Activated naive CD4-positive, alpha-beta T cell treated with anti-CD3 and anti-CD28 coated beads, Interleukin-2, amount 50 U/mL, for 24 hours (primary cell): ENCODE measurements around the gene NMRK1.

Experiments
- H3K27ac Mint-ChIP-seq: one replicate; pipeline ENCODE4 v1.8.0; 2021; ENCODE audit warnings: mild to moderate bottlenecking, mixed read lengths
- H3K27me3 Mint-ChIP-seq: one replicate; pipeline ENCODE4 v1.8.0; 2021; ENCODE audit warnings: mixed read lengths
- H3K36me3 Mint-ChIP-seq: one replicate; pipeline ENCODE4 v1.8.0; 2021; ENCODE audit warnings: mixed read lengths
- H3K4me1 Mint-ChIP-seq: one replicate; pipeline ENCODE4 v1.8.0; 2021; ENCODE audit warnings: mixed read lengths
- H3K4me3 Mint-ChIP-seq: one replicate; pipeline ENCODE4 v1.8.0; 2021; ENCODE audit warnings: mild to moderate bottlenecking, mixed read lengths
- H3K9me3 Mint-ChIP-seq: one replicate; pipeline ENCODE4 v1.8.0; 2021; ENCODE audit warnings: mixed read lengths

The NMRK1 gene

GRCh38 chr9:75085640-75086039 lies 2.3 kb downstream of the NMRK1 start:
- Mint-ChIP-seq H3K36me3 (no peaks in the 10 kb centered on the region), H3K9me3 (no peaks in the 10 kb centered on the region), H3K4me1 (peaks cover 72% of the 10 kb centered on the region), H3K4me3 (peak overlapping the region; percentile 44), H3K27ac (peak overlapping the region; percentile 88), H3K27me3 (no peaks in the 10 kb centered on the region)

DNA sequence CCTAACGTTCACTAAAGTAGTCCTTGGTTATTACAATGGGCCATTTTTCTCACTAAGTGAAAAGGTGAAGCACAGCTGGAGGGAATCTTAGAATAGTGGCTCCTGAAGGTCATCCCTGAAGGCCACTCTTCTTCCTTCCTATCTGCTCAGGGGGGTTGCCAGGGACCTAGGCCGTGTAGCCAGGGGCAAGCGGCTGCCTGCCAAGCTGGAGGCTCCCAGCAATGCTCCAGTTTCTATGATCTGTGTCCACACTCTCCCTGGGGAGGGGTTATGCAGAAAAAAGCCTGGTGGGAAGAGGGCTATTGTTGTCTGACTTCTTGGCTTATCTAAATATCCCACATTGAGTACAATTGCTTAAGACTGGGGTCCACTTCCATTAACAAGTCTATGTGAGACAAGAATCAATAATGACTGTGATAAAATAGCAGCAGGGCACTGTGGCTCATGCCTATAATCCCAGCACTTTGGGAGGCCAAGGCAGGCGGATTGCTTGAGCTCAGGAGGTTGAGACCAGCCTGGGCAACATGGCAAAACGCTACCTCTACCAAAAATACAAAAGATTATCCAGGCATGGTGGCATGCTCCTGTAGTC lies 3.8 kb downstream of the NMRK1 start:
- H3K4me1 Mint-ChIP-seq: peaks cover 63% of the 10 kb centered on the region
- H3K9me3 Mint-ChIP-seq: no peaks in the 10 kb centered on the region
- H3K36me3 Mint-ChIP-seq: no peaks in the 10 kb centered on the region
- peak overlapping the region; percentile 88 for H3K27ac Mint-ChIP-seq
- H3K4me3 Mint-ChIP-seq: no peak overlapping the region
- no peaks in the 10 kb centered on the region for H3K27me3 Mint-ChIP-seq

DNA sequence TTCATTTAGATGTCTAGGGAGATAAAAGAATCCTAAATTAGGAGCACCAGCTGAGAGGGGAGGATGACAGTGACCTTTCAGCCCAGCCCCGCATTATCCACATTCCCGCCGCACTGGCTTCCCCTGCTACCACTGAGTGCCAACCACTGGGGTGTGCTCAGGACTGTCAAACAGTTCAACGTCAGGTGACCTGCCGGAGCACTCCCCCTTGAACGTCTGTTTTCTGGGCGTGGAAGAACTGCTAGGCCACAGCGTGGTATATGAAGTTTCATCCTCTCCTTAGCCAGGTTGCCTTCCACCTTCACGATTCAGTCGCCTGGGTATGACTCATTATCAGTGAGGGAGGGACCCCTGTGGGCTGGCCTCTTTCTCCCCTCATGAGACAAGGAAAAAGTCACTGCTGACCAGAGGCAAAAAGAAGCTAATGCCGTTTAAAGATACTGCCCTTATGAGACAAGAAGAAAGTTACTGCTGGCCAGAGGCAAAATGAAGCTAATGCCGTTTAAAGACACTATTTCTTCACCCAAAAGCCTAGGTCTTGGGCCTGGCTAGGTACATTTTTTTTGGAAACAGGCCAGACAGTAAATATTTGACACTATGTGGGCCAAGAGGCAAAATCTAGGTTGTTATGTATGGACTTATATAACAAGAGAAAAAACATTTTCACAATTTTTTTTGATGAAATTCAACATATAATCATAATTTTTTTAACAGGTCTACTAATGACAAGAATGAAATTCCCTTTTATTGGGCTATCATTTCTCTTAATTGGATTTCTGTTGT lies 4.6 kb downstream of the NMRK1 start:
- H3K4me1 Mint-ChIP-seq: peaks cover 59% of the 10 kb centered on the region
- H3K9me3 Mint-ChIP-seq: no peaks in the 10 kb centered on the region
- H3K27ac Mint-ChIP-seq: peak overlapping the region; percentile 88
- no peaks in the 10 kb centered on the region for H3K36me3 Mint-ChIP-seq
- no peak overlapping the region for H3K4me3 Mint-ChIP-seq
- H3K27me3 Mint-ChIP-seq: no peaks in the 10 kb centered on the region

DNA sequence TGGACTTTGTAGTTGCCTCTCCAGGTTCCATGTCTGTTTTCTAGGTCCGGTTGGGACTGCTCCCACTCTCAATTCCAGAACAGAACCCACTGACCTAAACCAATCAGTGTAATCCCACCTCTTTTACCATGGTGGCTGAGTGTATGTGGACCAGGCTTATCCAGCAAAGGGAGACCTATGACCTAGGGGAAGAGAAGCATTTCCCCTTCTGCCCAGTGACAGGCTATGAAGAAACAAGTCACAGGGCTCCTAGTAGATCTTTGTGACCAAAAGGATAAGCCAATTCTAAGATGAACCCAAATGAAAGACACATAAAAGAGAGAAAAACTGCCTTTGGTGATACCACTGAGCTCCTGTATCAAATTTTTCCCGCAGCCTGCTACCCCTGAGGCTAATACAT lies 6.3 kb downstream of the NMRK1 start:
- H3K36me3 Mint-ChIP-seq: no peaks in the 10 kb centered on the region
- H3K27me3 Mint-ChIP-seq: no peaks in the 10 kb centered on the region
- peaks cover 57% of the 10 kb centered on the region for H3K4me1 Mint-ChIP-seq
- H3K9me3 Mint-ChIP-seq: no peaks in the 10 kb centered on the region
- no peak overlapping the region for H3K4me3 Mint-ChIP-seq
- H3K27ac Mint-ChIP-seq: peak overlapping the region; percentile 19

- no peaks in the 10 kb centered on the region for H3K9me3 Mint-ChIP-seq
- peaks cover 6% of the 10 kb centered on the region for H3K36me3 Mint-ChIP-seq
- no peak overlapping the region for H3K4me3 Mint-ChIP-seq
- H3K27ac Mint-ChIP-seq: no peak overlapping the region
- no peaks in the 10 kb centered on the region for H3K27me3 Mint-ChIP-seq
- H3K4me1 Mint-ChIP-seq: peaks cover 51% of the 10 kb centered on the region
Measured at GRCh38 chr9:75072895-75073294, 15.1 kb downstream of the NMRK1 start.

DNA sequence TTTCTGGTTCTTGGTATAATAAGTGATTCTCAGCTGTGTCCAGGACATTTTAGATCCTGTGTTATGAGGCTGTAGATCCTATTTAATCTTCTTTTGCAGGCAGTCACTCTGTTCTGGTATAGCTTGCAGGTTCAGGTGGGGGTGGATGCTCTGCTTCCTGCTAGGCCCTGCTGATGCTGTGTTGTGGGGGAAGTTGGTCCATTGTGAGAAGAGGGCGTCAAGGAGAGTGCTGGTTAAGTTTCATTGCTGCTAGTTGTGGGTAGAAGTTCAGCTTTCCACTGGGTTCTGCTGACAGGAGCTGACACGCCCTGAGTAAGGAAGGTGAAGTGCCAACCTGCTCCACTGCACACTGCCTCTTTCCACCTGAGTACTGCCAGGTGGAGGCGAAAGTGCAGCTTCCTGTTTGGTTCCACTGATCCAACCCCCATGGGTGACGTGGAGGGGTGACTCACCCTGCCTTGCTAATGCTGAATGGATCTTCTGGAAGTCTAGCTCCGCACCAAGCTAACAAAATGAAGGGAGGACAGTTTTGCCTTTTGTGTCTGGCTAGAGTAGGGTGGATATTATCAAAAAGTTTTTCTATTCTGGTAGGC lies 16.3 kb downstream of the NMRK1 start:
- H3K4me3 Mint-ChIP-seq: peak overlapping the region; percentile 11
- no peaks in the 10 kb centered on the region for H3K27me3 Mint-ChIP-seq
- peak overlapping the region; percentile 71 for H3K27ac Mint-ChIP-seq
- peaks cover 51% of the 10 kb centered on the region for H3K4me1 Mint-ChIP-seq
- peaks cover 7% of the 10 kb centered on the region for H3K36me3 Mint-ChIP-seq
- H3K9me3 Mint-ChIP-seq: no peaks in the 10 kb centered on the region

DNA sequence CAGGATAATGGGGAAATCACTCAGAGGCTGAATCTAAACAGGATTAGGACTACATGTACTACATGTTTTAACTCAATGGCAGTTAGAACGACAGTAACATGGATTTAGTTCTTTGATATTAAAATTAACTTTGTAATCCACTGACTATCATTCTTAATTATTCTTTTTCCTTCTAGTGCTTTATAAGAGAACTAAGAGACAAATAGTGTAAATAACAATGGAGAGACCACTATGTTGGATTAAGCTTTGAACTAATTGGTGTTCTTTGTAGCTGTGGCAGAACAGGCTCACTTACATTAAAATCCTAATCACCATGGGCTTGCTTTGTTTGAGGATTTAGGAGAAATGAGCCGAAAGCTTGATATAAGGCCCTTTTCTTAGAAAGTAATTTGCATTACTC lies 18.8 kb downstream of the NMRK1 start:
- H3K27me3 Mint-ChIP-seq: no peaks in the 10 kb centered on the region
- peaks cover 9% of the 10 kb centered on the region for H3K36me3 Mint-ChIP-seq
- H3K27ac Mint-ChIP-seq: no peak overlapping the region

DNA sequence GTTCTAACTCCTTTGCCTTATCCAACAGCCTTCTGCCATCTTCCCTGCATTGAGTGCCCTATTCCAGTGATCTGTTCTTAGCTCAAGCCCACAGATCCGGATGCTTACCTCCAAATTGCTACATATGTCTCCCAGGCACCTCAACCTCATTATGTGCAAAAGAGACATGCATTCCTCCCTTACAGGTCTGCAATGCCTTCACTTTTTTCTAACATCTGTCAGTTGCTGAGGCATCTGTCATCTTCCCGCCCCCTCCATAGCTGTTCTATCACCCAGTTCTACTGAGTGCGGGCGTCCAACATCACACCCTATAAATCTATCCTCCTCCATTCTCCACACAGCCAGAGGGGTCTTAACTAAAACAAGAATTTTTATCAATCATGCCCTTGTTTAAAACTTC lies 20.1 kb downstream of the NMRK1 start:
- Mint-ChIP-seq H3K36me3 (peaks cover 9% of the 10 kb centered on the region), H3K4me3 (no peak overlapping the region), H3K27me3 (no peaks in the 10 kb centered on the region), H3K27ac (no peak overlapping the region), H3K4me1 (peaks cover 55% of the 10 kb centered on the region), H3K9me3 (no peaks in the 10 kb centered on the region)

More for the DNA sequence above, 18.8 kb downstream of the NMRK1 start:
- H3K4me1 Mint-ChIP-seq: peaks cover 51% of the 10 kb centered on the region
- H3K9me3 Mint-ChIP-seq: no peaks in the 10 kb centered on the region
- no peak overlapping the region for H3K4me3 Mint-ChIP-seq

GRCh38 chr9:75065510-75065909 lies 22.4 kb downstream of the NMRK1 start:
- H3K36me3 Mint-ChIP-seq: peaks cover 7% of the 10 kb centered on the region
- H3K27ac Mint-ChIP-seq: no peak overlapping the region
- no peaks in the 10 kb centered on the region for H3K27me3 Mint-ChIP-seq
- no peaks in the 10 kb centered on the region for H3K9me3 Mint-ChIP-seq
- H3K4me3 Mint-ChIP-seq: no peak overlapping the region
- peaks cover 33% of the 10 kb centered on the region for H3K4me1 Mint-ChIP-seq

DNA sequence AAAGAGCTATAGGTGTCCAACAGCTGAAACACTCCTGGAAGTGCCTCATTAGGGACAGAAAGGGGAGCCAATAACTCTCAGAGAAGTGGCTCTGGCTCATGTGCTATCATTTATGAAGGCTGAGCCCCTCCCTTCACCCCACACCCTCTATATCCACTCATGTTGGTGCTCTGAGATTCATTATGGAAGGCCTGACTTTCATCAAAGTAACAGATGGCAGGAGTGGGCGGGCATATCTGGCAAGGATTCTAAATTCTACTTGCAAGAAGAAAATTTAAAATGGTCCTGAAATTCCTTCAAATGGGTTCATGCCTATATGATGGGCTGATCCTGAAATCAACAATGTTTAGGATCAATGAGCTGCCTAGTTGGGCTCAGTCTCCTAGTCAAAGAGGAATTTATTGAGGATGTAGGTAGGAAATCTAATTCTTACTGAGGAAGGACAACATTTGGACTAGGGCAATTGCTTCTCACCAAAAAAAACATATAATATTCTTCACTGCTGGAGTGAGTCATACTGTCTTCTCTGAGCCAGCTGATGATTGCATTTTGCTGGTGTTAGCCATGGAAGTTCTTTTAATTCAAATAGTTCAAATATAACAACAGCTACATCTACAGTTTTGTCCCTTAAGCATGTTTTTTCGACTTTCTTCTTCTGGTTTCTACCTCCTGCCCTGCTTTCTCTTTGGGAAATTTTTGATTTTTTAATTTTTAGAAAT lies 23.5 kb downstream of the NMRK1 start:
- Mint-ChIP-seq H3K27me3 (no peaks in the 10 kb centered on the region), H3K9me3 (peaks cover under 1% of the 10 kb centered on the region), H3K4me1 (peaks cover 22% of the 10 kb centered on the region), H3K4me3 (no peak overlapping the region), H3K36me3 (peaks cover 13% of the 10 kb centered on the region), H3K27ac (no peak overlapping the region)

GRCh38 chr9:75063556-75064305 lies 24.2 kb downstream of the NMRK1 start:
- Mint-ChIP-seq H3K36me3 (peaks cover 15% of the 10 kb centered on the region), H3K27me3 (no peaks in the 10 kb centered on the region), H3K4me3 (no peak overlapping the region), H3K9me3 (peaks cover 5% of the 10 kb centered on the region), H3K27ac (peak overlapping the region; percentile 94), H3K4me1 (peaks cover 17% of the 10 kb centered on the region)

DNA sequence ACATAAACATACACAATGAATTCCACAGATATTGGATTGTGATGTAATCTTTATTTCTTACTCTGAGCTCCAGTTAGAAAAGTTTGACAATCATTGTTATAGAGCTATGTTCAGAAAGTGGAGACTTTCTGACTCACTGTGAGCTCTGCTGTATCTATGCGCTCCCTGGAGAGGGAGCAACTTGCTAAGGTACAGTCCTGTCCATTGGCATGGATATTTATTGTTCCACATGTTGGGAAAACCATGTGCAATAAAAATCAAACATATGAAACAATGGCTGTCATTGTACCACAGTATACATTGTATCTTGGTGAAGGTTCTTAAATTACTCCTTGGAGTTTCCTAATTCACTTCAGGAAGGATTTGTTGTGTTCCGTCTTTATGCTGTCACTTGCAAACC lies 26.8 kb downstream of the NMRK1 start:
- H3K27me3 Mint-ChIP-seq: no peaks in the 10 kb centered on the region
- peaks cover 9% of the 10 kb centered on the region for H3K36me3 Mint-ChIP-seq
- H3K27ac Mint-ChIP-seq: no peak overlapping the region
- H3K4me3 Mint-ChIP-seq: no peak overlapping the region
- peaks cover 5% of the 10 kb centered on the region for H3K9me3 Mint-ChIP-seq
- peaks cover 5% of the 10 kb centered on the region for H3K4me1 Mint-ChIP-seq

DNA sequence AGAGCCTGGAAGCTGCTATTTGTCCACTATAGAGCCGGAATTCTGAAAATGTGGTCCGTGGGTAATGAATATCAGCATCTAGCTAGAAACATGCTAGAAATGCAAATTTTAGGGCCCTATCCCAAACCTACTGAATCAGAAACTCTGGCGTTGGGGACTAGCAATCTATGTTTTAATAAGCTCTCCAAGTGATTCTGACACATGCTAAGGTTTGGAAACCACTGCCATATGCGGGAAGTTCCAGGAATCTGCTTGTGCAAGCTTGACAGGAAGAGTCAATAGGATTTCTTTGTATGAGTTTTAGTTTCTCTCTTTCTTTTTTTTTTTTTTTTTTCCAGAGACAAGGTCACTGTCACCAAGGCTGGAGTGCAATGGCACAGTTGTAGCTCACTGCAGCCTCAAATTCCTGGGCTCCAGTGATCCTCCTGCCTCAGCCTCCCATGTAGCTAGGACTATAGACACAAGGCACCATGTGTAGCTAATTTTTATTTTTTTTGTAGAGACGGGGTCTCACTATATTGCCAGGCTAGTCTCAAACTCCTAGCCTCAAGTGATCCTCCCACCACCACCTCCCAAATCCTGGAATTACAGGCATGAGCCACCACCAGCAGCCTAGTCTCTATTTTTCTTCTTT lies 33.5 kb downstream of the NMRK1 start:
- no peak overlapping the region for H3K27ac Mint-ChIP-seq
- no peaks in the 10 kb centered on the region for H3K27me3 Mint-ChIP-seq
- peaks cover 6% of the 10 kb centered on the region for H3K36me3 Mint-ChIP-seq
- H3K9me3 Mint-ChIP-seq: peaks cover 4% of the 10 kb centered on the region
- H3K4me3 Mint-ChIP-seq: no peak overlapping the region
- H3K4me1 Mint-ChIP-seq: no peaks in the 10 kb centered on the region

GRCh38 chr9:75053869-75054268 lies 34.1 kb downstream of the NMRK1 start:
- Mint-ChIP-seq H3K4me3 (no peak overlapping the region), H3K4me1 (no peaks in the 10 kb centered on the region), H3K9me3 (no peaks in the 10 kb centered on the region), H3K36me3 (peaks cover 3% of the 10 kb centered on the region), H3K27me3 (no peaks in the 10 kb centered on the region), H3K27ac (no peak overlapping the region)

GRCh38 chr9:75051285-75051684 lies 36.7 kb downstream of the NMRK1 start:
- no peaks in the 10 kb centered on the region for H3K9me3 Mint-ChIP-seq

More at GRCh38 chr9:75051285-75051684, 36.7 kb downstream of the NMRK1 start:
- H3K4me3 Mint-ChIP-seq: no peak overlapping the region
- H3K36me3 Mint-ChIP-seq: peaks cover 3% of the 10 kb centered on the region
- H3K27me3 Mint-ChIP-seq: peaks cover 2% of the 10 kb centered on the region
- no peaks in the 10 kb centered on the region for H3K4me1 Mint-ChIP-seq
- H3K27ac Mint-ChIP-seq: no peak overlapping the region
